CD8-positive, alpha-beta memory T cell (primary cell): ENCODE results near the gene SPACA7. TPM values are rescaled to one million over a fixed set of nuclear protein-coding genes. Genes with fewer than 3 reads are reported as not detected.
"Not testable (repeated sequence)": the region's sequence is repeated elsewhere in the genome, so short reads cannot be mapped to it uniquely, and the experiment has no call there.

Experiments used
- CTCF ChIA-PET: fragments of 350-600 bp; sonication (Branson Sonifier 250); formaldehyde crosslinking; loops from one replicate; lab custom pipeline; 2021; ENCODE audit warnings: antibody characterized with exemption; lab: Charles Lee
- POLR2A ChIA-PET: fragments of 350-600 bp; sonication (Branson Sonifier 250); formaldehyde crosslinking; loops from one replicate; lab custom pipeline; 2021; ENCODE audit warnings: antibody characterized with exemption; lab: Charles Lee
- DNase-seq, 5 donors: peaks; one replicate each; pipeline versions ENCODE4 v3.0.0 to v3.0.0-alpha.2; 2020 to 2022; ENCODE audit warnings: mixed read lengths in 1 of 5
- H3K27ac ChIP-seq: one replicate; pipeline ENCODE4 v1.7.0; 2013; ENCODE audit warnings: low read depth, mild to moderate bottlenecking, low read length, moderate library complexity
- H3K27me3 ChIP-seq: 2 replicates; pipeline ENCODE4 v1.7.0; 2013; ENCODE audit warnings: low read length, mild to moderate bottlenecking; ENCODE audit not compliant: insufficient read depth, poor library complexity, severe bottlenecking
- H3K36me3 ChIP-seq: 2 replicates; pipeline ENCODE4 v1.7.0; 2013; ENCODE audit warnings: mild to moderate bottlenecking, low read length, moderate library complexity; ENCODE audit not compliant: insufficient read depth
- H3K4me1 ChIP-seq: 2 replicates; pipeline ENCODE4 v1.7.0; 2013; ENCODE audit warnings: mild to moderate bottlenecking, low read length, moderate library complexity; ENCODE audit not compliant: insufficient read depth
- H3K4me3 ChIP-seq: 2 replicates; pipeline ENCODE4 v1.7.0; 2013; ENCODE audit warnings: mild to moderate bottlenecking, low read length
- H3K9me3 ChIP-seq: 2 replicates; pipeline ENCODE4 v1.7.0; 2013; ENCODE audit warnings: mild to moderate bottlenecking, low read length
- H3K27ac Mint-ChIP-seq, 8 donors: one replicate each; pipeline ENCODE4 v1.8.0; 2020 to 2021; ENCODE audit warnings: mixed read lengths in 8 of 8, mild to moderate bottlenecking in 6 of 8, inconsistent platforms in 3 of 8, moderate library complexity in 3 of 8
- H3K27me3 Mint-ChIP-seq, 2 donors: one replicate each; pipeline ENCODE4 v1.8.0; 2020 to 2021; ENCODE audit warnings: mixed read lengths in 2 of 2, mild to moderate bottlenecking in 1 of 2, moderate library complexity in 1 of 2
- H3K36me3 Mint-ChIP-seq, 3 donors: one replicate each; pipeline ENCODE4 v1.8.0; 2020 to 2021; ENCODE audit warnings: mixed read lengths in 3 of 3, inconsistent platforms in 1 of 3, mild to moderate bottlenecking in 1 of 3
- H3K4me1 Mint-ChIP-seq, 3 donors: one replicate each; pipeline ENCODE4 v1.8.0; 2020 to 2021; ENCODE audit warnings: mixed read lengths in 3 of 3, inconsistent platforms in 1 of 3, mild to moderate bottlenecking in 1 of 3
- H3K4me3 Mint-ChIP-seq, 7 donors: one replicate each; pipeline ENCODE4 v1.8.0; 2020 to 2021; ENCODE audit warnings: mixed read lengths in 7 of 7, mild to moderate bottlenecking in 6 of 7, moderate library complexity in 4 of 7, inconsistent platforms in 2 of 7
- H3K9me3 Mint-ChIP-seq, 5 donors: one replicate each; pipeline ENCODE4 v1.8.0; 2020 to 2022; ENCODE audit warnings: mixed read lengths in 5 of 5, mild to moderate bottlenecking in 3 of 5, moderate library complexity in 2 of 5, inconsistent platforms in 1 of 5
- polyA plus RNA-seq: library from polyadenylated mRNA; unstranded; fragments of 300-500 nt; fragmentation: Illumina TruSeq; gene quantifications from one replicate; pipeline ENCODE4 v1.2.3, GENCODE V29; 2021
- total RNA-seq, 2 experiments: library from RNA; stranded (reverse); gene quantifications; one replicate each; pipeline ENCODE4 v1.2.3, GENCODE V29; 2021

SPACA7 gene
- total and polyA plus RNA-seq, 3 experiments from 2014 or later: not detected

GRCh38 chr13:112409828-112410227 is 33.7 kb downstream of the SPACA7 start:
- peaks cover 10 to 28% (median 17%) of the 10 kb centered on the region in 5 donors for H3K9me3 Mint-ChIP-seq
- H3K27ac Mint-ChIP-seq, H3K4me1 ChIP-seq, H3K4me1 Mint-ChIP-seq, DNase-seq, POLR2A ChIA-PET, H3K27me3 ChIP-seq, H3K9me3 ChIP-seq, CTCF ChIA-PET, H3K4me3 Mint-ChIP-seq, H3K4me3 ChIP-seq, H3K36me3 ChIP-seq, H3K36me3 Mint-ChIP-seq, H3K27ac ChIP-seq: not testable (repeated sequence)
- H3K27me3 Mint-ChIP-seq: peaks cover 3 to 14% of the 10 kb centered on the region in 2 donors

DNA sequence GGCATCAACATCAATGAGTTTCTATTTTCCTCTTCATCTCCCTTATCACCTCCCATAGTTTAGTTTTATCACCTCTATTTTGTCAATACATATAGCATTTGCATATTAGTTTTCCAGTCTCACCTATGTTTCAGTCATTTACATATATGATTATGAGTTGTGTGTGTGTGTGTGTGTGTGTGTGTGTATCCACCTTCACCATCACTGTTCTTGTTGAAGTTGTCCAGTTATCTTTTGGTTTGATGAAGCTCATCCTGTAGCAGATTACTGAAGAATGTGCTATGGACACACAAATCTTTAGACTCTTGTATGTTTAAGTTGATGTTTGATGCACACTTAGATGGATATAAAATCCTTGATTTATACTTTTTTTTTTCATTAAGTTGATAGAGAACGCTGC is 40.5 kb downstream of the SPACA7 start:
- Mint-ChIP-seq H3K4me1 (no peaks in the 10 kb centered on the region), H3K27ac (no peak overlapping the region), H3K27me3 (peaks cover 4 to 16% of the 10 kb centered on the region in 2 donors), H3K36me3 (peaks cover 0 to 19% (median 0%) of the 10 kb centered on the region in 3 donors), H3K9me3 (peaks cover 47 to 57% (median 54%) of the 10 kb centered on the region in 5 donors), H3K4me3 (no peak overlapping the region)
- no peak overlapping the region for H3K27ac ChIP-seq
- no peaks in the 10 kb centered on the region for H3K4me1 ChIP-seq
- ChIA-PET CTCF (no interaction called here), POLR2A (no interaction called here)
- no peak overlapping the region for H3K4me3 ChIP-seq
- H3K27me3 ChIP-seq: no peaks in the 10 kb centered on the region
- no peaks in the 10 kb centered on the region for H3K9me3 ChIP-seq
- H3K36me3 ChIP-seq: no peaks in the 10 kb centered on the region
- no peak for DNase-seq

DNA sequence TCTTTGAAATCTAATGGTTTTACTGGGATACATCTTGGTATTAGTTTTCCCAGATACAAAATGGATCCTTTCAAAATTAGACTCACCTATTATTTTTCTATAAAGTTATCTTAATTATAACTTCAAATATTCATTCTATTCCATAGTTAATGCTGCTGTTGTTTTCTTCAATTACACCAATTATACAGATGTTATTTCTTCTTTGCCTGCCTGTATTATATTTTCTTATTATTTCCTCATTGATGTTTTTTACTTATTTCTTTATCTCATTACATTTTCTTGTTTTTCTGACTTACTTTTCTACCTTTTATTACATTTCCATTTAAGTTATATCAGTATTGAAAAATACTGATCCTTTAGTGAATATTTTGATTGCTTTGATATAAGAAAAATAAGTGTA is 40.9 kb downstream of the SPACA7 start:
- Mint-ChIP-seq H3K4me1 (no peaks in the 10 kb centered on the region), H3K4me3 (no peak overlapping the region), H3K9me3 (peaks cover 51 to 57% (median 56%) of the 10 kb centered on the region in 5 donors), H3K36me3 (peaks cover 0 to 19% (median 0%) of the 10 kb centered on the region in 3 donors), H3K27ac (no peak overlapping the region), H3K27me3 (peaks cover 4 to 16% of the 10 kb centered on the region in 2 donors)
- Histone ChIP-seq H3K27ac (no peak overlapping the region), H3K4me1 (no peaks in the 10 kb centered on the region), H3K9me3 (no peaks in the 10 kb centered on the region), H3K27me3 (no peaks in the 10 kb centered on the region), H3K36me3 (no peaks in the 10 kb centered on the region), H3K4me3 (no peak overlapping the region)
- no peak for DNase-seq
- ChIA-PET CTCF (no interaction called here), POLR2A (no interaction called here)

DNA sequence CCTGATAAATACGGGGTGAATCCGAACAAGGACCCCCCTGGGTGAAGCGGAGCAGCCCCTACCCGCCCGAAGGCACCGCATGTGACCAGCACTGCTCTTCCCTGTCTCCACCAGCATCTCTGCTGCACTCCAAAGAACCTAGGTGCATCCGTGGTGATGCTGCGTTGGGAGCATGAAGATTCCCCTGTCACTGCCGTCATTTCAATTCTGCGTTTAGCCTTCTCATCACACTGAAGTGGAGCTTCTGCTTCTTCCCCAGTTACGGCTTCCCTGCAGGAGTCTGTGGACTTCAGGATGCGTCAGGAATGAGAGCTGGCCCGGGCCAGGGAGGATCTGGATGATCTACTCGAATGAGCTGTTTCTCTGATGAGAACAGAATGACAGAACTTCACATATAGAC is 47.9 kb downstream of the SPACA7 start:
- Mint-ChIP-seq H3K4me1 (no peaks in the 10 kb centered on the region), H3K9me3 (peaks cover 24 to 41% (median 33%) of the 10 kb centered on the region in 5 donors), H3K4me3 (no peak overlapping the region), H3K36me3 (peaks cover 0 to 9% (median 0%) of the 10 kb centered on the region in 3 donors), H3K27ac (no peak overlapping the region), H3K27me3 (no peaks in the 10 kb centered on the region)
- CTCF ChIA-PET: no interaction called here
- H3K4me3 ChIP-seq: no peak overlapping the region
- DNase-seq: no peak
- no peaks in the 10 kb centered on the region for H3K9me3 ChIP-seq
- H3K27ac ChIP-seq: no peak overlapping the region
- POLR2A ChIA-PET: no interaction called here
- H3K4me1 ChIP-seq: no peaks in the 10 kb centered on the region
- H3K27me3 ChIP-seq: no peaks in the 10 kb centered on the region
- H3K36me3 ChIP-seq: no peaks in the 10 kb centered on the region

DNA sequence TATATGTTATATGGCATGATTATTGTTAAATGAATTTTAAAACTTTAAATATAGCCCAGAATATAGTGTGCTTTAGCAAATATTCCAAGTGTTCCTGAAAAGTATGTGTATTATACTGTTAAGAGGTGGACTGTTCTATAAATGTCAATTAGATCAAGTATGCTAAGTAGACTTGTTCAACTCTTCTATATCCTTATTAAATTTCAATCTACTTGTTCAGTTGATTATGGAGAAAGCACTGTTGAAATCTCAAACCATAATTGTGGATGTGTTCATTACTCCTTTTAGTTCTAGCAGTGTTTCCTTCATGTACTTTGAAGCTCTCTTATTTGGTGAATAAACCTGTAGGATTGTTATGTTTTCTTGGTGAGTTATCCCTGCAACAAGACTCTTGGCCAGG is 52.5 kb downstream of the SPACA7 start:
- ChIA-PET CTCF (no interaction called here), POLR2A (no interaction called here)
- Histone ChIP-seq H3K36me3 (no peaks in the 10 kb centered on the region), H3K9me3 (no peaks in the 10 kb centered on the region), H3K27me3 (no peaks in the 10 kb centered on the region), H3K4me1 (no peaks in the 10 kb centered on the region), H3K27ac (no peak overlapping the region), H3K4me3 (no peak overlapping the region)
- no peak overlapping the region for H3K27ac Mint-ChIP-seq
- no peak overlapping the region for H3K4me3 Mint-ChIP-seq
- H3K36me3 Mint-ChIP-seq: peaks cover 0 to 1% (median 0%) of the 10 kb centered on the region in 3 donors
- H3K9me3 Mint-ChIP-seq: peaks cover 5 to 20% (median 15%) of the 10 kb centered on the region in 5 donors
- no peaks in the 10 kb centered on the region for H3K4me1 Mint-ChIP-seq
- no peak for DNase-seq
- H3K27me3 Mint-ChIP-seq: peaks cover 8 to 9% of the 10 kb centered on the region in 2 donors

DNA sequence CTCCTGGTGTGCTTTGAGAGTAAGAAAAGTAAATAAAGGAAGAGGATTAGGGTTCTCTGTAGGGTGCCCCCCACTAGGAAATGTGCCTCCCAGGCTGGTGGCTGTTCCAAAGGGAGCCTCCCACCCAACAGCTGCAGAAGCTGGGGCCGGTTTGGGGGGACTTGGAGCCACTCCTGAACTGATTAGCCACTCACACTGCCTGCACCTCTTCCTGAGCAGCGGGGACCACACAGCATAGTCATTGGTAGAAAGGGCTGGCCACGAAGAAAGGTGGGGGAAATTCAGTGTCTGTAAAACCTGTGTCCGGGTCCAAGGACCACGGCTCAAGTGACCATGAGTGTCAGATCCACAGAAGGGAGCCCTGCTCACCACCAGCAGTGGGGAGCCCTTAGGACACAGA is 55.6 kb downstream of the SPACA7 start:
- ChIA-PET POLR2A (no interaction called here), CTCF (no interaction called here)
- Mint-ChIP-seq H3K9me3 (peaks cover 4 to 17% (median 15%) of the 10 kb centered on the region in 5 donors), H3K4me3 (no peak overlapping the region), H3K27me3 (peaks cover 8 to 10% of the 10 kb centered on the region in 2 donors), H3K36me3 (peaks cover 0 to 1% (median 0%) of the 10 kb centered on the region in 3 donors), H3K27ac (no peak overlapping the region), H3K4me1 (no peaks in the 10 kb centered on the region)
- Histone ChIP-seq H3K27me3 (no peaks in the 10 kb centered on the region), H3K9me3 (no peaks in the 10 kb centered on the region), H3K4me3 (no peak overlapping the region), H3K36me3 (no peaks in the 10 kb centered on the region), H3K4me1 (no peaks in the 10 kb centered on the region), H3K27ac (no peak overlapping the region)
- DNase-seq: no peak

- H3K36me3 ChIP-seq, POLR2A ChIA-PET, CTCF ChIA-PET, H3K27me3 ChIP-seq, H3K4me1 ChIP-seq, H3K4me3 ChIP-seq, H3K9me3 ChIP-seq, H3K4me1 Mint-ChIP-seq, H3K36me3 Mint-ChIP-seq, H3K4me3 Mint-ChIP-seq, H3K27ac ChIP-seq, DNase-seq, H3K27ac Mint-ChIP-seq: not testable (repeated sequence)
- Mint-ChIP-seq H3K27me3 (peaks cover 8 to 10% of the 10 kb centered on the region in 2 donors), H3K9me3 (peaks cover 4 to 15% (median 13%) of the 10 kb centered on the region in 5 donors)
Observed at GRCh38 chr13:112432734-112433133, 56.6 kb downstream of the SPACA7 start.

DNA sequence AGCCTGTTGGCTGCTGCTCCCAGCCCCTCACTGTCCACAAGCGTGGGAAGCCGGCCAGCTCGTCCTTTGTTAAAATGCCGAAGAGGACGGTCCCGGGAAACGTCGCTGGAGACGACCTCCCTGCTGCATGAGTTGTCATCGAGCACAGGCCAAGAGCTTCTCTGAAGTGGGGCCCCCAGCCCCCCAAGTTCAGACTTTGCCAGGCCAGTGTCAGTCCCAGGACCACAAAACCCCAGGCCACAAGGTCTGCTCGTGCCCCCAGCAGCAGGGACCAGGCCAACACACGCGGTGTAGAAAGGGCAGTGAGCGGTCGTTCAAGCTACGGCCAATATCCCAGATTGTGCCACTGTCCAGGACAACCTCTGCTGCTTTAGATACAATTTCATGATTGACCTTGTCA is 57.4 kb downstream of the SPACA7 start:
- H3K4me1 ChIP-seq, H3K27ac ChIP-seq, DNase-seq, H3K4me3 ChIP-seq, H3K9me3 ChIP-seq, H3K36me3 Mint-ChIP-seq, H3K27me3 ChIP-seq, H3K4me1 Mint-ChIP-seq, CTCF ChIA-PET, POLR2A ChIA-PET, H3K4me3 Mint-ChIP-seq, H3K27ac Mint-ChIP-seq, H3K36me3 ChIP-seq: not testable (repeated sequence)
- H3K27me3 Mint-ChIP-seq: peaks cover 10 to 11% of the 10 kb centered on the region in 2 donors
- H3K9me3 Mint-ChIP-seq: peaks cover 10 to 18% (median 10%) of the 10 kb centered on the region in 5 donors
